Panc1 (cell line): ENCODE results near the gene KCNC1. TPM values are rescaled to one million over a fixed set of nuclear protein-coding genes. Genes with fewer than 3 reads are reported as not detected.

Source experiments
- ATAC-seq: fragments of 200-7000 bp; cut with Tn5 transposase; 2 replicates; pipeline ENCODE4 v1.9.1; 2020; ENCODE audit warnings: mild to moderate bottlenecking, moderate library complexity
- BruUV-seq: library from RNA; stranded (reverse); fragments of 400-500 nt; replicated peaks from 2 replicates; lab custom pipeline; 2021; lab: Mats Ljungman, UMichigan
- CTCF ChIA-PET: fragments of 300-600 bp; sonication (Branson Sonifier 250); formaldehyde crosslinking; loops from one replicate; lab custom pipeline; 2022; ENCODE audit warnings: antibody characterized with exemption; lab: Charles Lee
- POLR2A ChIA-PET: fragments of 300-600 bp; sonication (Branson Sonifier 250); formaldehyde crosslinking; loops from one replicate; lab custom pipeline; 2022; ENCODE audit warnings: antibody characterized with exemption; lab: Charles Lee
- DNase-seq: peaks from one replicate; pipeline ENCODE4 v3.0.0-alpha.2; 2010; ENCODE audit warnings: low read depth, low spot score
- H3K27ac ChIP-seq: 2 replicates; pipeline ENCODE4 v1.5.1; 2011; ENCODE audit warnings: mild to moderate bottlenecking, low read length, inconsistent platforms
- H3K27me3 ChIP-seq: fragments of 200-500 bp; sonication (Bioruptor generic); 2 replicates; pipeline ENCODE4 v1.6.0; 2014; ENCODE audit warnings: low read length, inconsistent platforms; ENCODE audit not compliant: control insufficient read depth, insufficient read depth
- H3K36me3 ChIP-seq: fragments of 200-500 bp; sonication (Bioruptor generic); 2 replicates; pipeline ENCODE4 v1.5.1; 2014; ENCODE audit warnings: inconsistent platforms, mild to moderate bottlenecking, low read length, moderate library complexity; ENCODE audit not compliant: control insufficient read depth, insufficient read depth
- H3K4me1 ChIP-seq: 2 replicates; pipeline ENCODE4 v1.5.1; 2011; ENCODE audit warnings: inconsistent platforms, mild to moderate bottlenecking, low read length, moderate library complexity; ENCODE audit not compliant: control insufficient read depth, insufficient read depth
- H3K4me3 ChIP-seq, 2 experiments: 2 replicates each; pipeline ENCODE4 v1.5.1; 2011 to 2012; ENCODE audit warnings: low read depth in 2 of 2, low read length in 2 of 2, mild to moderate bottlenecking in 2 of 2, inconsistent platforms in 1 of 2, moderate library complexity in 1 of 2
- H3K9me3 ChIP-seq: fragments of 200-500 bp; sonication (Bioruptor generic); 2 replicates; pipeline ENCODE4 v1.5.1; 2014; ENCODE audit warnings: low read depth, mild to moderate bottlenecking, inconsistent platforms, low read length, moderate library complexity; ENCODE audit not compliant: control insufficient read depth, insufficient read depth
- CTCF ChIP-seq: fragments of 450-650 bp; IDR thresholded peaks from 2 replicates; pipeline ENCODE4 v1.5.1; 2017; ENCODE audit warnings: mild to moderate bottlenecking
- POLR2AphosphoS5 ChIP-seq: IDR thresholded peaks from 2 replicates; pipeline ENCODE4 v1.6.1; 2012; ENCODE audit warnings: mild to moderate bottlenecking, low read depth, low read length, moderate library complexity
- REST ChIP-seq, 2 experiments: IDR thresholded peaks; 2 replicates each; pipeline ENCODE4 v1.6.1; 2011 to 2012; ENCODE audit warnings: low read depth in 2 of 2, control low read depth in 1 of 2, low read length in 1 of 2, mild to moderate bottlenecking in 1 of 2, moderate library complexity in 1 of 2; ENCODE audit not compliant: insufficient read depth in 1 of 2
- SIN3A ChIP-seq: IDR thresholded peaks from 2 replicates; pipeline ENCODE4 v1.6.1; 2012; ENCODE audit warnings: low read depth, mild to moderate bottlenecking, low read length, moderate library complexity, borderline replicate concordance; ENCODE audit not compliant: insufficient read depth
- TCF7L2 ChIP-seq: IDR thresholded peaks from 2 replicates; pipeline ENCODE4 v1.6.1; 2011; ENCODE audit warnings: mild to moderate bottlenecking, low read depth, low read length, inconsistent platforms
- in situ Hi-C: cut with HindIII; loops from 2 replicates; pipeline ENCODE4 v1.10.0; 2016; ENCODE audit warnings: low sequenced_read_pairs, low pct_unique_long_range_greater_than_20kb
- intact Hi-C: fragments of 100-400 bp; cut with micrococcal nuclease; formaldehyde crosslinking; loops from one replicate; pipeline ENCODE4 v1.10.0; 2022; ENCODE audit not compliant: unreplicated experiment
- total RNA-seq: library from RNA; stranded (reverse); gene quantifications from one replicate; pipeline ENCODE4 v1.2.1, GENCODE V29; 2021; ENCODE audit not compliant: unreplicated experiment

Gene KCNC1
- total RNA-seq, 1 experiment from 2014 or later: 0.95 TPM

GRCh38 chr11:17827006-17827405, 92.4 kb downstream of the KCNC1 start:
- no peaks in the 10 kb centered on the region for H3K4me1 ChIP-seq
- H3K4me3 ChIP-seq: no peak overlapping the region
- no peaks in the 10 kb centered on the region for H3K36me3 ChIP-seq
- ATAC-seq (no peak), DNase-seq (no peak)
- TF ChIP-seq TCF7L2 (no peak), CTCF (peak; percentile 41)
- no peaks in the 10 kb centered on the region for H3K9me3 ChIP-seq
- CTCF ChIA-PET: no interaction called here
- no peaks in the 10 kb centered on the region for H3K27me3 ChIP-seq
- intact Hi-C loops: no loop called here
- in situ Hi-C loops: no loop called here
- POLR2A ChIA-PET: no interaction called here
- H3K27ac ChIP-seq: no peak overlapping the region
- BruUV-seq: no TSS peak

- BruUV-seq: no TSS peak
- no peak for TF ChIP-seq POLR2AphosphoS5
- no peak for TF ChIP-seq REST (IDR thresholded peaks at IDR 0.05; ENCODE audit: insufficient read depth in 1 of 2, low read depth in 2 of 2, low read length in 1 of 2)
- Histone ChIP-seq H3K27ac (no peak overlapping the region), H3K9me3 (no peaks in the 10 kb centered on the region), H3K27me3 (no peaks in the 10 kb centered on the region), H3K4me3 (no peak overlapping the region), H3K36me3 (no peaks in the 10 kb centered on the region), H3K4me1 (no peaks in the 10 kb centered on the region)
- in situ Hi-C loops (no loop called here), intact Hi-C loops (no loop called here)
- ATAC-seq (no peak), DNase-seq (no peak)
- ChIA-PET CTCF (interaction anchor here (0.5 to 0.7 kb wide), 2 partner anchors 54 to 616 kb away, joined by 3 to 6 read pairs; no protein-coding TSS in a partner anchor), POLR2A (interaction anchor here (0.6 kb wide), 1 partner anchor 805 kb away, joined by 3 read pairs; no protein-coding TSS in a partner anchor)
These were observed 93.8 kb downstream of the KCNC1 start for GRCh38 chr11:17828311-17828751.

GRCh38 chr11:17831228-17831627, 96.6 kb downstream of the KCNC1 start:
- H3K27me3 ChIP-seq: no peaks in the 10 kb centered on the region
- intact Hi-C loops (no loop called here), in situ Hi-C loops (no loop called here)
- CTCF ChIA-PET: no interaction called here
- ATAC-seq: no peak
- no peaks in the 10 kb centered on the region for H3K4me1 ChIP-seq
- H3K4me3 ChIP-seq: no peak overlapping the region
- H3K9me3 ChIP-seq: no peaks in the 10 kb centered on the region
- POLR2A ChIA-PET: no interaction called here
- no peak for TF ChIP-seq POLR2AphosphoS5
- TF ChIP-seq CTCF: no peak
- no peak for TF ChIP-seq REST (IDR thresholded peaks at IDR 0.05; ENCODE audit: insufficient read depth in 1 of 2, low read depth in 2 of 2, low read length in 1 of 2)
- no peak for TF ChIP-seq TCF7L2
- TF ChIP-seq SIN3A: no peak
- DNase-seq: no peak
- no TSS peak for BruUV-seq
- no peaks in the 10 kb centered on the region for H3K36me3 ChIP-seq
- H3K27ac ChIP-seq: no peak overlapping the region
